Peyer's patch (tissue), 4 donors: ENCODE measurements around the gene TMEM106C. TPM values are rescaled to one million over a fixed set of nuclear protein-coding genes. Genes with fewer than 3 reads are reported as not detected.

ENCODE experiments used
- DNase-seq, 3 donors: peaks; one replicate each; pipeline ENCODE4 v3.0.0-alpha.2; 2017 to 2019
- H3K27ac ChIP-seq, 4 donors: fragments of 200-600 bp; sonication (generic); one replicate each; pipeline ENCODE4 v1.5.1; 2016 to 2019
- H3K27me3 ChIP-seq, 2 donors: fragments of 200-600 bp; sonication (generic); one replicate each; pipeline ENCODE4 v1.5.1; 2019
- H3K36me3 ChIP-seq, 3 donors: fragments of 200-600 bp; sonication (generic); one replicate each; pipeline ENCODE4 v1.5.1; 2016 to 2019
- H3K4me1 ChIP-seq, 4 donors: fragments of 200-600 bp; sonication (generic); one replicate each; pipeline ENCODE4 v1.5.1; 2016 to 2019
- H3K4me3 ChIP-seq, 4 donors: fragments of 200-600 bp; sonication (generic); 1 replicate in 3 of 4; 2 replicates in 1 of 4; pipeline ENCODE4 v1.5.1; 2016 to 2019; ENCODE audit warnings: mild to moderate bottlenecking in 1 of 4
- H3K9me3 ChIP-seq, 4 donors: fragments of 200-600 bp; sonication (generic); one replicate each; pipeline ENCODE4 v1.5.1; 2016 to 2019; ENCODE audit warnings: mild to moderate bottlenecking in 1 of 4
- CTCF ChIP-seq, 6 experiments: fragments of 450-650 bp in 4 of 6; fragments of 200-600 bp in 2 of 6; sonication (generic) in 1 of 6; IDR thresholded peaks; one replicate each; pipeline ENCODE4 v1.5.1; 2017 to 2019; ENCODE audit warnings: antibody characterized with exemption in 6 of 6, mild to moderate bottlenecking in 3 of 6, moderate library complexity in 1 of 6
- POLR2A ChIP-seq, 2 donors: fragments of 450-650 bp; IDR thresholded peaks; one replicate each; pipeline ENCODE4 v1.5.1; 2017; ENCODE audit warnings: antibody characterized with exemption in 2 of 2, mild to moderate bottlenecking in 2 of 2, moderate library complexity in 2 of 2
- total RNA-seq, 4 donors: library from RNA; depleted of rRNA; stranded (reverse); fragments of >200 nt; gene quantifications; one replicate each; pipeline ENCODE4 v1.1.0, GENCODE V29; 2016

The TMEM106C gene
- total RNA-seq, 4 donors from 2014 or later: 80.9 to 326 (median 241) TPM

DNA sequence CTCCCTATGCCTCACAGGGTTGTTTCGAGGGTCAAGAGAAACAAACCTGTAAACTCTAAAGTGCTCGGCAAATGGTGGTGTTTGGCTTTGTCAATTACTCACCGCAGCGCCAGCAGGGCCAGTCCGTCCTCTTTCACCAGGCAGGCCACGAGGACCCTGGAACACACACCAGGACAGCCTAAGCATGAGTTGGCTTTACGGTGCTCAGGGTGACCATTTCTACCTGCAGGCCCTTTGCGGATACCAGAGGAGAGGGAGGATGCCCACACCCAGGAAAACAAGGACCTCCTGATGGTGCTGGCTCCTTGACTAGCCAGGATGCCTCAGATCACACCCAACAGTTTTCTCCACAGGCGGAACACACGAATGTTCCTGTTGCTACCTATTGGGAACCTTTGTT, 29.4 kb downstream of the TMEM106C start:
- Histone ChIP-seq H3K4me3 (no peak overlapping the region), H3K9me3 (no peaks in the 10 kb centered on the region), H3K27ac (no peak overlapping the region), H3K4me1 (peaks cover 0 to 15% (median 6%) of the 10 kb centered on the region in 4 donors), H3K36me3 (no peaks in the 10 kb centered on the region), H3K27me3 (no peaks in the 10 kb centered on the region)
- TF ChIP-seq CTCF (IDR thresholded peaks at IDR 0.05): no peak
- no peak for TF ChIP-seq POLR2A (IDR thresholded peaks at IDR 0.05)
- no peak for DNase-seq

DNA sequence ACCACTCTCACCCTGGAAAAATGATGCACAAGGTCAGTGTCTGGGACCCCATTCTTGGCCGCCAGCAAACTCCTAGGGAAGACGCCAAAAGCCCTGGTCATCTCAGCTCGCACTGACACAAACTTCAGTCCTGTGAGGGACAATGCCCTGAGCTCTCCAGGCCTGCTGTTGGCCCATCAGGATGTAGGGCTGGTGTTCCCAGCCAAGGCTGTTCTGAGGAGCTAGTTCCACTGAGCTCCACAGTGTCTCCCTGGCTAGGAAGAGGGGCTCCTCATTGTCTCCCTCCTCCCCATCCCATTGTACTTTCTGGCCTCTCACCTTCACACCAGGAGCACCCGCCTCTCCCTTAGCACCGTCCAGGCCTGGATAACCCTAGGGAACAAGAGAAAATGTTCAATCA, 30.1 kb downstream of the TMEM106C start:
- DNase-seq: no peak
- TF ChIP-seq POLR2A (IDR thresholded peaks at IDR 0.05): no peak
- H3K36me3 ChIP-seq: no peaks in the 10 kb centered on the region
- no peak overlapping the region for H3K27ac ChIP-seq
- no peaks in the 10 kb centered on the region for H3K27me3 ChIP-seq
- H3K4me1 ChIP-seq: peaks cover 0 to 15% (median 6%) of the 10 kb centered on the region in 4 donors
- H3K4me3 ChIP-seq: no peak overlapping the region
- H3K9me3 ChIP-seq: no peaks in the 10 kb centered on the region

GRCh38 chr12:47995981-47996401, 32.6 kb downstream of the TMEM106C start:
- TF ChIP-seq POLR2A (IDR thresholded peaks at IDR 0.05): no peak
- TF ChIP-seq CTCF (IDR thresholded peaks at IDR 0.05): no peak
- Histone ChIP-seq H3K4me3 (no peak overlapping the region), H3K36me3 (no peaks in the 10 kb centered on the region), H3K9me3 (no peaks in the 10 kb centered on the region), H3K27me3 (no peaks in the 10 kb centered on the region), H3K27ac (no peak overlapping the region), H3K4me1 (peaks cover 0 to 3% (median under 1%) of the 10 kb centered on the region in 4 donors)
- peak in 1 of 3 donors; percentile 38 for DNase-seq

DNA sequence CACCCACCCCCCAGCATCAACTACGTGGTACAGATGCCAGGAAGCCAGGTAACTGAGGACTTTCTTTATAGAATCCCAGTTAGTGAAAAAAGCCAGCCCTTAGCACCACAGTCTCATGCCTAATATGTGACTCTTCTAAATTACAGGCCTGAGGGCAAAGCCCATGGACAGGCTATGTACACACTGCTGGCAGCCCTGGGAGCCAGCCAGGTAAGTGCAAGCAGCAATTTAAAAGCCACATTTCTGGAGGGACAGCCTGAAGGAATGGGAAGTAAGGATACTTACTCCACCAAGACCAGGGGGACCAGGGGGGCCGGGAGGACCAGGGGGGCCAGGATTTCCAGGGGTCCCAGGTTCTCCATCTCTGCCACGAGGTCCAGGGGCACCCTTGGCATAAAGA, 33.9 kb downstream of the TMEM106C start:
- Histone ChIP-seq H3K4me3 (no peak overlapping the region), H3K27ac (no peak overlapping the region), H3K36me3 (no peaks in the 10 kb centered on the region), H3K27me3 (peaks cover 0 to 4% of the 10 kb centered on the region in 2 donors), H3K9me3 (no peaks in the 10 kb centered on the region), H3K4me1 (peaks cover 0 to 16% (median 10%) of the 10 kb centered on the region in 4 donors)
- TF ChIP-seq CTCF (IDR thresholded peaks at IDR 0.05) (no peak), POLR2A (IDR thresholded peaks at IDR 0.05) (no peak)
- no peak for DNase-seq

- Histone ChIP-seq H3K9me3 (no peaks in the 10 kb centered on the region), H3K27ac (no peak overlapping the region), H3K4me3 (no peak overlapping the region), H3K36me3 (no peaks in the 10 kb centered on the region), H3K4me1 (peaks cover 9 to 41% (median 33%) of the 10 kb centered on the region in 4 donors), H3K27me3 (peaks cover 0 to 29% of the 10 kb centered on the region in 2 donors)
- no peak for DNase-seq
- no peak for TF ChIP-seq POLR2A (IDR thresholded peaks at IDR 0.05)
- TF ChIP-seq CTCF (IDR thresholded peaks at IDR 0.05): no peak
Measured at GRCh38 chr12:47999816-48000215, 36.4 kb downstream of the TMEM106C start.

DNA sequence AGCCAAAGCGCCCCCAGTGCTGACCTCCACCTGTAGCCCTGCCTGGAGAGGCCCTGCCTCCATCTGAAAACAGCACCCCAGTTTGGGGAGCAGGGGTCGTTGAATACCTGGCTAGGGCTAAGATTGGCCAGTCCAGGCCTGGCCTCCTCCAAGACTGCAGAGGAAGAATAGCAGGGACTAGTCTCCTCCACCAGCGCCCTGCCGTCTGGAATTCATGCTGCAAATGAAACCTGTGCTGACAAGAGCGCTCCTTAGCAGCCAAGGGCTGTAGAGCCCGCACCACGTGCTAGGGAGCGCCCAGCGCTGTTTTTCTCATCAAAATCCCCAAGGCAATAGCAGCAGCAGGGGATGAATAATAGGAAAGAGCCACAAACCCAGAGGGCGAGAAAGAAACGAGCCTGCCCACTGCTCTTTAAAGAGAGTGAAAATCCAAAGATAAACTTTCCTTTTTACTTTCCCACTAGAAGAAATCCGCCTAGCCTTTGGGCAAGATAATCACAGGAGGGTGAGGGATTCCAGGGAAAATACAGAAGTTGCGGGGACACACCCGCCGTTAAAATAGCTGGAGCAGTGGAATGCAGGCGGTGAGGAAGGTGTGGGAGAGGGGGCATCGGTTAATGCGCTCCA, 37.6 kb downstream of the TMEM106C start:
- H3K4me1 ChIP-seq: peaks cover 9 to 44% (median 36%) of the 10 kb centered on the region in 4 donors
- TF ChIP-seq CTCF (IDR thresholded peaks at IDR 0.05) (no peak), POLR2A (IDR thresholded peaks at IDR 0.05) (no peak)
- no peak overlapping the region for H3K27ac ChIP-seq
- no peaks in the 10 kb centered on the region for H3K9me3 ChIP-seq
- H3K4me3 ChIP-seq: peak overlapping the region; percentile 10 to 50 (median 31)
- H3K27me3 ChIP-seq: peaks cover 0 to 38% of the 10 kb centered on the region in 2 donors
- peak in 2 of 3 donors; percentile 44 to 51 for DNase-seq
- no peaks in the 10 kb centered on the region for H3K36me3 ChIP-seq
